PC-9 (cell line): ENCODE data around the gene PLPP1. TPM values are rescaled to one million over a fixed set of nuclear protein-coding genes. Genes with fewer than 3 reads are reported as not detected.

Experiments
- BruUV-seq: library from RNA; stranded (reverse); fragments of 400-500 nt; replicated peaks from 2 replicates; lab custom pipeline; 2021; lab: Mats Ljungman, UMichigan
- CTCF ChIA-PET: fragments of 300-600 bp; sonication (Branson Sonifier 250); formaldehyde crosslinking; loops from one replicate; lab custom pipeline; 2022; ENCODE audit warnings: antibody characterized with exemption; lab: Charles Lee
- POLR2A ChIA-PET: fragments of 300-600 bp; sonication (Branson Sonifier 250); formaldehyde crosslinking; loops from one replicate; lab custom pipeline; 2022; ENCODE audit warnings: antibody characterized with exemption; ENCODE audit not compliant: unreplicated experiment; lab: Charles Lee
- DNase-seq, 2 experiments: peaks; one replicate each; pipeline versions ENCODE4 v3.0.0 to v3.0.0-alpha.2; 2015 to 2022; ENCODE audit warnings: mixed read lengths in 1 of 2
- H2AFZ ChIP-seq: fragments of 200-600 bp; sonication (generic); 2 replicates; pipeline ENCODE4 v1.8.1; 2017; ENCODE audit warnings: antibody characterized with exemption
- H3F3A ChIP-seq: fragments of 200-600 bp; sonication (generic); 2 replicates; pipeline ENCODE4 v1.8.1; 2017; ENCODE audit warnings: antibody characterized with exemption, mild to moderate bottlenecking, low read depth; ENCODE audit not compliant: insufficient read depth
- H3K27ac ChIP-seq: fragments of 200-600 bp; sonication (generic); 2 replicates; pipeline ENCODE4 v1.6.1; 2016; ENCODE audit warnings: mixed run types
- H3K27me3 ChIP-seq: fragments of 200-600 bp; sonication (generic); 2 replicates; pipeline ENCODE4 v1.6.1; 2016; ENCODE audit warnings: low read depth, mixed run types; ENCODE audit not compliant: insufficient read depth
- H3K36me3 ChIP-seq: fragments of 200-600 bp; sonication (generic); 2 replicates; pipeline ENCODE4 v1.6.1; 2016; ENCODE audit warnings: low read depth, mixed run types
- H3K4me1 ChIP-seq: fragments of 200-600 bp; sonication (generic); replicated peaks from 2 replicates; pipeline ENCODE4 v1.6.1; 2016; ENCODE audit warnings: mixed run types; ENCODE audit not compliant: insufficient read depth
- H3K4me2 ChIP-seq: fragments of 200-600 bp; sonication (generic); 2 replicates; pipeline ENCODE4 v1.6.1; 2017; ENCODE audit warnings: mixed run types
- H3K4me3 ChIP-seq: fragments of 200-600 bp; sonication (generic); 2 replicates; pipeline ENCODE4 v1.6.1; 2016; ENCODE audit warnings: mixed run types
- H3K79me2 ChIP-seq: fragments of 200-600 bp; sonication (generic); 2 replicates; pipeline ENCODE4 v1.6.1; 2017; ENCODE audit warnings: low read depth, mixed run types
- H3K9me2 ChIP-seq: fragments of 200-600 bp; sonication (generic); 2 replicates; pipeline ENCODE4 v1.8.1; 2017; ENCODE audit warnings: mild to moderate bottlenecking; ENCODE audit not compliant: insufficient read depth
- H3K9me3 ChIP-seq: fragments of 200-600 bp; sonication (generic); 2 replicates; pipeline ENCODE4 v1.8.1; 2016; ENCODE audit warnings: low read depth; ENCODE audit not compliant: insufficient read depth
- H4K20me1 ChIP-seq: fragments of 200-600 bp; sonication (generic); 2 replicates; pipeline ENCODE4 v1.8.1; 2017; ENCODE audit not compliant: insufficient read depth
- EZH2 ChIP-seq: fragments of 200-600 bp; sonication (generic); IDR thresholded peaks from 2 replicates; pipeline ENCODE4 v1.8.0; 2017; ENCODE audit warnings: antibody characterized with exemption, low read depth
- intact Hi-C: fragments of 100-400 bp; cut with micrococcal nuclease; formaldehyde crosslinking; loops from one replicate; pipeline ENCODE4 v1.10.0; 2022; ENCODE audit not compliant: unreplicated experiment
- microRNA-seq: library from miRNA; unstranded; fragments of <30 nt; microRNA quantifications from one replicate; pipeline ENCODE4 v1.2.0, GENCODE V29; 2021; ENCODE audit warnings: borderline number of aligned reads, borderline replicate concordance
- total RNA-seq: library from RNA; stranded (reverse); gene quantifications from 2 replicates; pipeline ENCODE4 v1.2.3, GENCODE V29; 2021
- TF ChIP-seq, protein P1 (sequence below): fragments of 200-600 bp; sonication (generic); conservative IDR thresholded peaks from 2 replicates; pipeline ENCODE4 v1.6.1; 2017; ENCODE audit warnings: mixed run types, antibody characterized with exemption, mild to moderate bottlenecking, moderate library complexity

The PLPP1 gene
- total RNA-seq, 1 experiment from 2014 or later = 12.2 TPM

- H3K4me3 ChIP-seq = no peak overlapping the region
- H3K36me3 ChIP-seq = peaks cover 32% of the 10 kb centered on the region; the same call in 1 of the 2 replicates
- H3K27ac ChIP-seq = no peak overlapping the region
- ChIA-PET CTCF (no interaction called here), POLR2A (no interaction called here)
- intact Hi-C loops = no loop called here
- H2AFZ ChIP-seq = no peak overlapping the region
- no TSS peak for BruUV-seq
- no peaks in the 10 kb centered on the region for H3K9me2 ChIP-seq
- no peak overlapping the region for H3K4me2 ChIP-seq
- H4K20me1 ChIP-seq = no peaks in the 10 kb centered on the region; the same call in 1 of the 2 replicates
- H3K4me1 ChIP-seq = no peaks in the 10 kb centered on the region; the same call in 1 of the 2 replicates
- TF ChIP-seq, protein P1, sequence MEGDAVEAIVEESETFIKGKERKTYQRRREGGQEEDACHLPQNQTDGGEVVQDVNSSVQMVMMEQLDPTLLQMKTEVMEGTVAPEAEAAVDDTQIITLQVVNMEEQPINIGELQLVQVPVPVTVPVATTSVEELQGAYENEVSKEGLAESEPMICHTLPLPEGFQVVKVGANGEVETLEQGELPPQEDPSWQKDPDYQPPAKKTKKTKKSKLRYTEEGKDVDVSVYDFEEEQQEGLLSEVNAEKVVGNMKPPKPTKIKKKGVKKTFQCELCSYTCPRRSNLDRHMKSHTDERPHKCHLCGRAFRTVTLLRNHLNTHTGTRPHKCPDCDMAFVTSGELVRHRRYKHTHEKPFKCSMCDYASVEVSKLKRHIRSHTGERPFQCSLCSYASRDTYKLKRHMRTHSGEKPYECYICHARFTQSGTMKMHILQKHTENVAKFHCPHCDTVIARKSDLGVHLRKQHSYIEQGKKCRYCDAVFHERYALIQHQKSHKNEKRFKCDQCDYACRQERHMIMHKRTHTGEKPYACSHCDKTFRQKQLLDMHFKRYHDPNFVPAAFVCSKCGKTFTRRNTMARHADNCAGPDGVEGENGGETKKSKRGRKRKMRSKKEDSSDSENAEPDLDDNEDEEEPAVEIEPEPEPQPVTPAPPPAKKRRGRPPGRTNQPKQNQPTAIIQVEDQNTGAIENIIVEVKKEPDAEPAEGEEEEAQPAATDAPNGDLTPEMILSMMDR = no peak
- no peaks in the 10 kb centered on the region for H3K79me2 ChIP-seq
- DNase-seq = no peak
- no peaks in the 10 kb centered on the region for H3K9me3 ChIP-seq
- H3K27me3 ChIP-seq = no peaks in the 10 kb centered on the region
- peaks cover 6% of the 10 kb centered on the region; the same call in 1 of the 2 replicates for H3F3A ChIP-seq
Measured at GRCh38 chr5:55384072-55384471, 150.7 kb downstream of the PLPP1 start.

DNA sequence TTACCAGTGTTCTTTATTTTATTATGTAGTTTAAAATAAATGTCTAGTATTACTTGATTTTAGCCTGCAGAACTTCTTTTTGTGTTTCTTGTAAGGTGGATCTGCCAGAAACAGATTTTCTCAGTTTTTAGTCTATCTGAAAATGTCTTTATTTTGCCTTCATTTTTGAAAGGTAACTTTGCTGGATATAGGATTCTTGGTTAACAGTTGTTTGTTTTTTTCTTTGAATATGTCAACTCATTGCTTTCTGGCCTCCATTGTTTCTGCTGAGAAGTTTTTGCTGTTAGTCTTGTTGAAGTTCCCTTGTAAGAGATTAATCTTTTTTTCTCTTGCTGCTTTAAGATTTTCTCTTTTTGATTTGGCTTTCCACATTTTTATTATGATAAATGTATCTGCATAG, 151.5 kb downstream of the PLPP1 start:
- H3K79me2 ChIP-seq = no peaks in the 10 kb centered on the region
- no peak overlapping the region for H2AFZ ChIP-seq
- no peaks in the 10 kb centered on the region; the same call in 1 of the 2 replicates for H4K20me1 ChIP-seq
- H3F3A ChIP-seq = no peaks in the 10 kb centered on the region
- no peak overlapping the region for H3K27ac ChIP-seq
- ChIA-PET POLR2A (no interaction called here), CTCF (no interaction called here)
- H3K4me3 ChIP-seq = no peak overlapping the region
- peaks cover 26% of the 10 kb centered on the region; the same call in 1 of the 2 replicates for H3K36me3 ChIP-seq
- no peaks in the 10 kb centered on the region for H3K9me2 ChIP-seq
- no peaks in the 10 kb centered on the region for H3K27me3 ChIP-seq
- no peaks in the 10 kb centered on the region; the same call in 1 of the 2 replicates for H3K4me1 ChIP-seq
- H3K9me3 ChIP-seq = no peaks in the 10 kb centered on the region
- no peak for DNase-seq
- no peak for TF ChIP-seq EZH2
- TF ChIP-seq, protein P1 = no peak
- intact Hi-C loops = no loop called here
- BruUV-seq = no TSS peak
- H3K4me2 ChIP-seq = no peak overlapping the region

DNA sequence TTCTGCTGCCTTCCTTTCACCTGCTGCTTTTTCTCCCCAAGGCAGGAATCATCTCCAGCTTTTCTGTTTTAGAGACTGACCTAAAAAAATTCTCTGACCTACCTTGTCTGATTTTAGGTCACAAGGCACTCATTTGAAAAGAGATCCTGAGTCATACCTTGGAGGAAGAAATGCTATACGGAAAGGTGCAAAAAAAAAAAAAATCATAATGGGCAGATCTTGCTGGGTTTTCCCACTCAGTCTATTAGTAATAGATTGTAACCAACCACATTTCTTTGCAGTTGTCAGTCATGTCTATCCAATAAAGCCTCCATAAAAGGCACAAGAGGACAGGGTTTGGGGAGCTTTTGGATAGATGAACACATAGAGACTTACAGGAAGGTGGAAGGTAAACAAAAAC, 157.0 kb downstream of the PLPP1 start:
- no peak for DNase-seq
- H3K9me2 ChIP-seq = no peaks in the 10 kb centered on the region
- no peak overlapping the region for H3K4me3 ChIP-seq
- no peaks in the 10 kb centered on the region for H3K4me1 ChIP-seq
- H3K79me2 ChIP-seq = no peaks in the 10 kb centered on the region
- ChIA-PET CTCF (interaction anchor here (0.6 kb wide), 1 partner anchor 19 kb away, joined by 3 read pairs; no protein-coding TSS in a partner anchor), POLR2A (no interaction called here)
- TF ChIP-seq, protein P1 = no peak
- no peak for TF ChIP-seq EZH2
- no peaks in the 10 kb centered on the region for H4K20me1 ChIP-seq
- H3K27ac ChIP-seq = no peak overlapping the region
- H3K36me3 ChIP-seq = peaks cover 20% of the 10 kb centered on the region
- no peaks in the 10 kb centered on the region for H3K27me3 ChIP-seq
- no peak overlapping the region for H2AFZ ChIP-seq
- intact Hi-C loops = no loop called here
- H3F3A ChIP-seq = no peaks in the 10 kb centered on the region
- H3K4me2 ChIP-seq = no peak overlapping the region
- H3K9me3 ChIP-seq = no peaks in the 10 kb centered on the region; the same call in 1 of the 2 replicates
- no TSS peak for BruUV-seq

Small RNAs within 50 kb of the gene (microRNA-seq; reads per million reads assigned to microRNA genes)
- gene MIR5687 = not detected

Other genes with a start within 250 kb of the PLPP1 start
- gene DHX29, start 227.3 kb downstream of the PLPP1 start, total RNA-seq = 11.1 and 16.5 TPM in 2 replicates
- gene MTREX, start 227.0 kb downstream of the PLPP1 start, total RNA-seq = 51.7 and 56.7 TPM in 2 replicates
- gene SLC38A9, start 177.4 kb upstream of the PLPP1 start, total RNA-seq = 26.6 and 26.9 TPM in 2 replicates
- gene DDX4, start 203.1 kb upstream of the PLPP1 start, total RNA-seq = not detected in 2 replicates